ENCODE measurements around the gene PSORS1C1. TPM values are rescaled to one million over a fixed set of nuclear protein-coding genes. Genes with fewer than 3 reads are reported as not detected.
A peak's percentile ranks its signal among the peaks of the same experiment; 100 is the strongest.

PSORS1C1 gene
- total and polyA plus RNA-seq, 4 experiments from 2014 or later, result 0.60 TPM; not detected in 3

DNA sequence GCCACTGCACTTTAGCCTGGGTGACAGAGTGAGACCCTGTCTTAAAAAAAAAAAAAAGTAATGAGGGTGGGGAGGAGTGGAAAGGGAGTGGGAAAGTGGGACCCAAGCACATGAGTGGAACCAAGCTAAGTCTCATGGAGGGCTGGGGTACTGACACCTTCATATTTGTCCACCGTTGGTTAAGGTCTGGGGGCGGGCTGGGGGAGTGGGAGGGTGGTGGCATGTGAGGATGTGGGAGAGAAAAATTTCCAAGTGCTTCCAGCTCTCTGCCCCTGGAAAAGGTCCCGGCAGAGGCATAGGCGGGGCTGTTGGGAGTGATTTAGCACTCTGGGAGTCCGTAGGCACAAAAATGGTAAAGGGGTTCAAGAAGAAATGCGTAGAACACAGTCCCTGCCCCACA lies 18.2 kb downstream of the PSORS1C1 start:
- H3K27me3 Mint-ChIP-seq, result peaks cover 3 to 7% of the 10 kb centered on the region in 2 donors

DNA sequence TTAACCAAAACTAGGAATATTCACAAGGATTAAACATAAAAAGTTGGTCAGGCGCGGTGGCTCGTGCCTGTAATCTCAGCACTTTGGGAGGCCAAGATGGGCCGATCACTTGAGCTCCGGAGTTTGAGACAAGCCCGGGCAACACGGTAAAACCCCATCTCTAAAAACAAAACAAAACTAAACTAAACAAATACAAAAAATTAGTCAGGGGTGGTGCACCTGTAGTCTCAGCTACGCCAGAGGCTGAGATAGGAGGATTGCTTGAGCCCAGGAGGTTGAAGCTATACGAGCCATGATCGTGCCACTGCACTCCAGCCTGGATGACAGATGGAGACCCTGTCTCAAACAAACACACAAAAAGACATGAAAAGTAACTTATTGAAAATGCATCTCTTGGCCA lies 21.1 kb downstream of the PSORS1C1 start:
- no peak overlapping the region for H3K27ac Mint-ChIP-seq
- peaks cover 5% of the 10 kb centered on the region for H3K4me1 ChIP-seq (ENCODE audit: insufficient read depth, low read length)
- H3K4me3 ChIP-seq (ENCODE audit: low read length in 2 of 2), result no peak overlapping the region
- no peaks in the 10 kb centered on the region for H3K36me3 Mint-ChIP-seq
- POLR2A ChIA-PET (ENCODE audit: partially characterized antibody), result no interaction called here
- H3K27me3 ChIP-seq (ENCODE audit: insufficient read depth, low read length), result no peaks in the 10 kb centered on the region
- intact Hi-C loops (cut with micrococcal nuclease), result loop anchor here (2.0 to 5.0 kb wide), 2 partner anchors 239 to 252 kb away; no protein-coding TSS in a partner anchor
- H3K27me3 Mint-ChIP-seq, result peaks cover 0 to 2% of the 10 kb centered on the region in 2 donors
- H3K4me1 Mint-ChIP-seq, result peaks cover 3 to 11% (median 5%) of the 10 kb centered on the region in 4 donors
- H3K9me3 ChIP-seq (ENCODE audit: control insufficient read depth in 1 of 2, low read length in 2 of 2), result no peaks in the 10 kb centered on the region
- DNase-seq, result no peak
- no peak overlapping the region for H3K4me3 Mint-ChIP-seq
- H3K27ac ChIP-seq (ENCODE audit: low read depth, low read length), result no peak overlapping the region
- H3K9me3 Mint-ChIP-seq, result no peaks in the 10 kb centered on the region
- no peaks in the 10 kb centered on the region for H3K36me3 ChIP-seq (ENCODE audit: insufficient read depth, low read length)
- CTCF ChIA-PET (ENCODE audit: partially characterized antibody), result interaction anchor here (0.7 to 5.2 kb wide), 5 partner anchors 8 to 231 kb away, joined by 3 to 67 read pairs (median 5); no protein-coding TSS in a partner anchor

More for the DNA sequence above, 18.2 kb downstream of the PSORS1C1 start:
- Histone ChIP-seq H3K9me3 (ENCODE audit: control insufficient read depth in 1 of 2, low read length in 2 of 2) (no peaks in the 10 kb centered on the region), H3K27me3 (ENCODE audit: insufficient read depth, low read length) (no peaks in the 10 kb centered on the region), H3K4me3 (ENCODE audit: low read length in 2 of 2) (no peak overlapping the region), H3K27ac (ENCODE audit: low read depth, low read length) (no peak overlapping the region), H3K4me1 (ENCODE audit: insufficient read depth, low read length) (peaks cover 7% of the 10 kb centered on the region), H3K36me3 (ENCODE audit: insufficient read depth, low read length) (no peaks in the 10 kb centered on the region)
- ChIA-PET CTCF (ENCODE audit: partially characterized antibody) (interaction anchor here (1.2 to 7.8 kb wide), 5 partner anchors 11 to 235 kb away, joined by 3 to 56 read pairs (median 16); no protein-coding TSS in a partner anchor), POLR2A (ENCODE audit: partially characterized antibody) (no interaction called here)
- Mint-ChIP-seq H3K4me3 (no peak overlapping the region), H3K9me3 (no peaks in the 10 kb centered on the region), H3K27ac (no peak overlapping the region), H3K4me1 (peaks cover 6 to 12% (median 9%) of the 10 kb centered on the region in 4 donors), H3K36me3 (no peaks in the 10 kb centered on the region)
- intact Hi-C loops (cut with micrococcal nuclease), result no loop called here
- DNase-seq, result no peak

DNA sequence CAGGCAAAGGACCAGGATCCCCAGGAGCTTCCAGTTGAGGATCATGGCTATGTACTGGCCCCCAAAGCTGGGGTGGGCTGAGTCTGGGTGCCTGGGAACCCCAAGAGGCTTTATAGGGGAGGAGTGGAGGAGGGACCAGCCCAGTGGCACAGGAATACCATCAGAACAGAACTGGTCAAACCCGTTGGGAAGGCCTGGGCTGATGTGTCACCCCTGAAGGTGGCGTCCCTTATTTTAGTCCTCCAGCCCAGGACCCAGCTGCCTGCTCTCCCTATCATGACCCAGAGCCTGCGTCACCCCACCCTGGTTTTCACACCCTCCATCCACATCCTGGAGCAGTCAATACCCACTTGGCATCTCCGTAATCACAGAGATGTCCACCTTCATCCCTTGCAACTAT lies 24.4 kb downstream of the PSORS1C1 start, which contains the start of gene PSORS1C2:
TSS of gene PSORS1C2 (minus strand) at position 85 of the 400 bp plus-strand sequence. CDS start at position 45, 40 bp downstream.
- Mint-ChIP-seq H3K27me3 (peaks cover 0 to 2% of the 10 kb centered on the region in 2 donors), H3K9me3 (no peaks in the 10 kb centered on the region), H3K4me3 (peak within 1 kb of the TSS in 4 of 8 donors; percentile 22 to 86 (median 56)), H3K36me3 (no peaks in the 10 kb centered on the region), H3K4me1 (peaks cover 3 to 11% (median 5%) of the 10 kb centered on the region in 4 donors), H3K27ac (peak within 1 kb of the TSS in 2 of 7 donors; percentile 32 to 63)
- Histone ChIP-seq H3K36me3 (ENCODE audit: insufficient read depth, low read length) (no peaks in the 10 kb centered on the region), H3K4me3 (ENCODE audit: low read length in 2 of 2) (no peak within 1 kb of the TSS), H3K4me1 (ENCODE audit: insufficient read depth, low read length) (peaks cover 5% of the 10 kb centered on the region), H3K27me3 (ENCODE audit: insufficient read depth, low read length) (no peaks in the 10 kb centered on the region), H3K9me3 (ENCODE audit: control insufficient read depth in 1 of 2, low read length in 2 of 2) (no peaks in the 10 kb centered on the region), H3K27ac (ENCODE audit: low read depth, low read length) (no peak within 1 kb of the TSS)
- ChIA-PET POLR2A (ENCODE audit: partially characterized antibody) (interaction anchor here (0.7 to 3.4 kb wide), 3 partner anchors 58 to 228 kb away, joined by 3 to 19 read pairs (median 13); no protein-coding TSS in a partner anchor), CTCF (ENCODE audit: partially characterized antibody) (interaction anchor here (1.1 to 5.2 kb wide), 9 partner anchors 8 to 238 kb away, joined by 3 to 67 read pairs (median 10); no protein-coding TSS in a partner anchor)
- no peak for DNase-seq
- intact Hi-C loops (cut with micrococcal nuclease), result loop anchor here (5.0 kb wide), 1 partner anchor 248 kb away; no protein-coding TSS in a partner anchor

DNA sequence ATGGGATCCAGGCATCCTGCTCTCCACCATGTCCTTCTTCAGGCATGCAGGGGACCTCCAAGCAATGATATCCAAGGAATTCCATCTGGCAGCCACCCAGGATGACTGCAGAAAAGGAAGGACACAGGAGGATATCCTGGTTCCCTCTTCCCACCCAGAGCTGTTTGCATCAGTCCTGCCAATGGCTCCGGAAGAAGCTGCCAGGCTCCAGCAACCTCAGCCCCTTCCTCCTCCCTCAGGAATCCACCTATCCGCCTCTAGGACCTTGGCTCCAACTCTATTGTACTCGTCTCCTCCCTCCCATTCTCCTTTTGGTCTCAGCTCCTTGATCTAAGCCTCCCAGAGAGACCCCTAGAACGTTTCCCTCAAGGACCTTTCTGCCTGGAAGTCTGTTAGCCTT lies 25.0 kb downstream of the PSORS1C1 start:
- Mint-ChIP-seq H3K4me3 (no peak overlapping the region), H3K27ac (peak overlapping the region in 2 of 7 donors; percentile 32 to 63), H3K36me3 (peaks cover 0 to 5% of the 10 kb centered on the region in 2 donors), H3K4me1 (peaks cover 3 to 11% (median 5%) of the 10 kb centered on the region in 4 donors), H3K9me3 (no peaks in the 10 kb centered on the region), H3K27me3 (peaks cover 0 to 2% of the 10 kb centered on the region in 2 donors)
- Histone ChIP-seq H3K36me3 (ENCODE audit: insufficient read depth, low read length) (no peaks in the 10 kb centered on the region), H3K4me3 (ENCODE audit: low read length in 2 of 2) (no peak overlapping the region), H3K27ac (ENCODE audit: low read depth, low read length) (no peak overlapping the region), H3K4me1 (ENCODE audit: insufficient read depth, low read length) (peaks cover 5% of the 10 kb centered on the region), H3K9me3 (ENCODE audit: control insufficient read depth in 1 of 2, low read length in 2 of 2) (no peaks in the 10 kb centered on the region), H3K27me3 (ENCODE audit: insufficient read depth, low read length) (no peaks in the 10 kb centered on the region)
- no peak for DNase-seq
- CTCF ChIA-PET (ENCODE audit: partially characterized antibody), result interaction anchor here (1.2 to 5.2 kb wide), 6 partner anchors 10 to 227 kb away, joined by 3 to 67 read pairs (median 8); no protein-coding TSS in a partner anchor
- intact Hi-C loops (cut with micrococcal nuclease), result loop anchor here (5.0 kb wide), 1 partner anchor 248 kb away; no protein-coding TSS in a partner anchor
- POLR2A ChIA-PET (ENCODE audit: partially characterized antibody), result interaction anchor here (3.2 to 3.4 kb wide), 2 partner anchors 58 to 227 kb away, joined by 13 to 19 read pairs; no protein-coding TSS in a partner anchor

DNA sequence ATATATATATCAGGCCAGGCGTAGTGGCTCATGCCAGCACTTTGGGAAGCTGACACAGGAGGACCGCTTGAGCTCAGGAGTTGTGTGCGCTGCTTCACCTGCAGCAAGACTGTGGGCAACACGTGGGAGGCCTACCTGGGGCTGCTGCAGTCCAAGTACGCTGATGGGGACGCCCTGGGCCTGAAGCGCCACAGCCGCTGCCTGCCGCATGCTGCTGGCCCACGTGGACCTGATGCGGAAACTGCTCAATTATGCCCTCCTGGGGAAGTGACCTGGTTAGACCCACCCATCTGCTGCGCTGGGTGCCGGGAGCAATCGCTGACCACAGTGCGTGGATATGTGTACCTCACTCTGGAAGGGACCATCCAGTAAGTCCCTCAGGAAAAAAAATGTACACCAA lies 26.0 kb downstream of the PSORS1C1 start:
- no peak overlapping the region for H3K27ac Mint-ChIP-seq
- H3K9me3 ChIP-seq (ENCODE audit: control insufficient read depth in 1 of 2, low read length in 2 of 2), result no peaks in the 10 kb centered on the region
- CTCF ChIA-PET (ENCODE audit: partially characterized antibody), result interaction anchor here (1.5 kb wide), 1 partner anchor 14 kb away, joined by 3 read pairs; no protein-coding TSS in a partner anchor

DNA sequence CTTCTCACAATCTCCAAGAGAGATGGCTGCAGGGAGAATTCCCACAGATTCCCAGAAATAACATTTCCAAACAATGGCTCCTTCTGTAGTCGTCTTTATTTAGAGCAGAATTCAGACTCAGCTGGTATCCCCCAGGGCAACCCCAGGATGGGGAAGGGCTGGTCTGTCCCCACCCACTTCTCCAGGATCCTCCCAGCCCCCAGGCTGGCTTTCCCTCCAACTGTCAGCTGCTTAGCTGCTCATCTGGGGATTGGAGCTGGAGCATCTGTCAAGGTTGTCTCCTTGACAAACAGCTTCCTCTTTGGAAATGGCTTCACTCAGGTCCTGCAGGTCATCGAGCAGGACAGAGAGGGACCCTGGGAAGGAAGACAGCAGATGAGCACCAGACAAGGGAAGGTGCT lies 27.8 kb downstream of the PSORS1C1 start:
- no peak overlapping the region for H3K4me3 ChIP-seq (ENCODE audit: low read length in 2 of 2)
- intact Hi-C loops (cut with micrococcal nuclease), result no loop called here
- no peak overlapping the region for H3K27ac ChIP-seq (ENCODE audit: low read depth, low read length)
- peaks cover 0 to 2% of the 10 kb centered on the region in 2 donors for H3K27me3 Mint-ChIP-seq
- H3K27me3 ChIP-seq (ENCODE audit: insufficient read depth, low read length), result no peaks in the 10 kb centered on the region
- H3K36me3 Mint-ChIP-seq, result peaks cover 4 to 11% of the 10 kb centered on the region in 2 donors
- no peaks in the 10 kb centered on the region for H3K9me3 Mint-ChIP-seq
- H3K4me3 Mint-ChIP-seq, result no peak overlapping the region
- H3K4me1 Mint-ChIP-seq, result peaks cover 3 to 10% (median 4%) of the 10 kb centered on the region in 4 donors
- H3K27ac Mint-ChIP-seq, result peak overlapping the region in 1 of 7 donors; percentile 55
- DNase-seq, result no peak
- POLR2A ChIA-PET (ENCODE audit: partially characterized antibody), result interaction anchor here (1.6 kb wide), 1 partner anchor 17 kb away, joined by 4 read pairs; no protein-coding TSS in a partner anchor
- no peaks in the 10 kb centered on the region for H3K36me3 ChIP-seq (ENCODE audit: insufficient read depth, low read length)
- H3K4me1 ChIP-seq (ENCODE audit: insufficient read depth, low read length), result peaks cover 5% of the 10 kb centered on the region
- no peaks in the 10 kb centered on the region for H3K9me3 ChIP-seq (ENCODE audit: control insufficient read depth in 1 of 2, low read length in 2 of 2)
- CTCF ChIA-PET (ENCODE audit: partially characterized antibody), result interaction anchor here (0.9 to 1.8 kb wide), 3 partner anchors 12 to 224 kb away, joined by 3 to 5 read pairs (median 4); no protein-coding TSS in a partner anchor

More for the DNA sequence above, 26.0 kb downstream of the PSORS1C1 start:
- H3K36me3 Mint-ChIP-seq, result peaks cover 2 to 9% of the 10 kb centered on the region in 2 donors
- H3K36me3 ChIP-seq (ENCODE audit: insufficient read depth, low read length), result no peaks in the 10 kb centered on the region
- no peaks in the 10 kb centered on the region for H3K9me3 Mint-ChIP-seq
- H3K4me1 Mint-ChIP-seq, result peaks cover 3 to 11% (median 5%) of the 10 kb centered on the region in 4 donors
- no peak overlapping the region for H3K27ac ChIP-seq (ENCODE audit: low read depth, low read length)
- H3K27me3 ChIP-seq (ENCODE audit: insufficient read depth, low read length), result no peaks in the 10 kb centered on the region
- H3K4me3 ChIP-seq (ENCODE audit: low read length in 2 of 2), result no peak overlapping the region
- intact Hi-C loops (cut with micrococcal nuclease), result no loop called here
- peaks cover 0 to 2% of the 10 kb centered on the region in 2 donors for H3K27me3 Mint-ChIP-seq
- H3K4me3 Mint-ChIP-seq, result no peak overlapping the region
- POLR2A ChIA-PET (ENCODE audit: partially characterized antibody), result interaction anchor here (1.6 kb wide), 1 partner anchor 18 kb away, joined by 4 read pairs; no protein-coding TSS in a partner anchor
- H3K4me1 ChIP-seq (ENCODE audit: insufficient read depth, low read length), result peaks cover 5% of the 10 kb centered on the region
- no peak for DNase-seq

DNA sequence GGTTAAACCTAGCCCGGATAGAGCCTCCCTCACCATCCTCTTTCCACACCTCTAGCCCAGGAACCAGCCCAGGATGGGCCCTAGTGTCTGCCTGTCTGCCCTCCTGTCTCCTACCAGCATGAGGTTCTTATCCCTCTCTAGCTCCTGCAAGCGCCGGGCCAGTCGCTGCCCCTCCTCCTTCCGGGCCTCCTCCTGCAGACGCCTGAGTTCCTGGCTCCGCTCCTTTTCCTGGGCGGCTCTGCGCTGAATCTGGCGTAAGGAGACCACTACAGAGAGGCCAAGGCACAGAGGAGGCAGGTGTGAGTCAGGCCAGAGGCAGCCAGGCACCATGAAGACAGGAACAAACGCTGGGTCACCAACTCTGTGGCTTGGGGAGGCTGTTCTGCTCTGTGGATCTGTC lies 28.5 kb downstream of the PSORS1C1 start:
- H3K9me3 ChIP-seq (ENCODE audit: control insufficient read depth in 1 of 2, low read length in 2 of 2), result no peaks in the 10 kb centered on the region
- DNase-seq, result no peak
- H3K4me1 ChIP-seq (ENCODE audit: insufficient read depth, low read length), result no peaks in the 10 kb centered on the region
- no peaks in the 10 kb centered on the region for H3K36me3 ChIP-seq (ENCODE audit: insufficient read depth, low read length)
- intact Hi-C loops (cut with micrococcal nuclease), result no loop called here
- H3K4me3 Mint-ChIP-seq, result no peak overlapping the region
- H3K4me1 Mint-ChIP-seq, result peaks cover 0 to 4% (median 0%) of the 10 kb centered on the region in 4 donors
- ChIA-PET POLR2A (ENCODE audit: partially characterized antibody) (no interaction called here), CTCF (ENCODE audit: partially characterized antibody) (interaction anchor here (1.4 to 1.5 kb wide), 2 partner anchors 8 to 10 kb away, joined by 3 read pairs; no protein-coding TSS in a partner anchor)
- no peaks in the 10 kb centered on the region for H3K9me3 Mint-ChIP-seq
- no peaks in the 10 kb centered on the region for H3K27me3 Mint-ChIP-seq
- no peak overlapping the region for H3K27ac ChIP-seq (ENCODE audit: low read depth, low read length)
- peak overlapping the region in 2 of 7 donors; percentile 29 to 52 for H3K27ac Mint-ChIP-seq
- H3K36me3 Mint-ChIP-seq, result peaks cover 4 to 11% of the 10 kb centered on the region in 2 donors
- no peak overlapping the region for H3K4me3 ChIP-seq (ENCODE audit: low read length in 2 of 2)
- no peaks in the 10 kb centered on the region for H3K27me3 ChIP-seq (ENCODE audit: insufficient read depth, low read length)
